Measurements from ENCODE around the gene DESI2. TPM values are rescaled to one million over a fixed set of nuclear protein-coding genes. Genes with fewer than 3 reads are reported as not detected.

DESI2 gene
- 10 to 100 TPM; 22.8 to 33.0 (median 25.3) TPM for total RNA-seq

DNA sequence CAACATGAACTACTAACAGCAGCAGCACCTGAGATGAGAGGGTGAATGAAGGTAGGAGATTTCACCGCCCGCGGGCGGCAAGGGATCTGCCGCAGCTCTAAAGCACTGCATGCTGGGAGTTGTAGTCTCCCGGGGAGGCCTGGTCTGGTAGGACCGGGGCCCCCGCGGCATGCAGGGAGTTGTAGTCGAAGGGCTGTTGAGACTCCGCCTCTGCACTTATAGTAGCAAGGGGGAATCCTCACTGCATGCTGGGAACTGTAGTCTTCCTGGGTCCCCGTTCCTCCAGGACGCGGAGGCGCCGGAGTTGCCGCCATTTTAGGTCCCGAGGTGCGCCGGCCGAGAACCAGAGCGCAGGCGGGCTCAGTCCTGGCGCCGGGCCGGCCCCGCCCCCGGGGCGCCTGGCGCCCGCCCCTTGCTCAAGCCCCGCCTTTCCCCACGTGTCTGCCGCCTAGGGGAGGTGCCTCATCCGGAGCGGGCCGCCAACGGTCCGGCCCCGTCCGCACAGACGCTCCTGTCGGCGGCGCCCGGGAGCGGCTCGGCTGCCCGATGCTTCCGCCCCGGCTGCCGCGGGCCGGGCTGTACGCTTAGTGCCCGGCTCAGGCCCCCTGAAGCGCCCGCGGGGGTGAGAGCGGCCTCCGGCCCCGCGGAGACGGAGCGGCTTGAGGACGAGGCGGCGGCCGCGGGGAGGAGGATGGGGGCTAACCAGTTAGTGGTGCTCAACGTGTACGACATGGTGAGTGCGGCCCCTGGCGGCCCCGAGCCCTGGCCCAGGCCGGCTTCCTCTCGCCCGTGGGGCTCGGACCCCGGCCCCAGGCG lies at the start of gene DESI2:
TSS of gene DESI2 (plus strand) at position 504 of the 816 bp plus-strand sequence. CDS start at position 692, 188 bp downstream.
- peak; percentile 99 for DNase-seq
- peak; percentile 97 to 99 for ATAC-seq
- Histone ChIP-seq H3K36me3 (no peaks in the 10 kb centered on the region), H3K4me3 (peak within 1 kb of the TSS; percentile 73 to 89 (median 87)), H3K27me3 (no peaks in the 10 kb centered on the region), H3K9me3 (no peaks in the 10 kb centered on the region), H3K27ac (peak within 1 kb of the TSS; percentile 92 to 98 (median 94)), H3K4me1 (peaks cover 30 to 44% of the 10 kb centered on the region in 2 donors)
- TF ChIP-seq, protein P1, sequence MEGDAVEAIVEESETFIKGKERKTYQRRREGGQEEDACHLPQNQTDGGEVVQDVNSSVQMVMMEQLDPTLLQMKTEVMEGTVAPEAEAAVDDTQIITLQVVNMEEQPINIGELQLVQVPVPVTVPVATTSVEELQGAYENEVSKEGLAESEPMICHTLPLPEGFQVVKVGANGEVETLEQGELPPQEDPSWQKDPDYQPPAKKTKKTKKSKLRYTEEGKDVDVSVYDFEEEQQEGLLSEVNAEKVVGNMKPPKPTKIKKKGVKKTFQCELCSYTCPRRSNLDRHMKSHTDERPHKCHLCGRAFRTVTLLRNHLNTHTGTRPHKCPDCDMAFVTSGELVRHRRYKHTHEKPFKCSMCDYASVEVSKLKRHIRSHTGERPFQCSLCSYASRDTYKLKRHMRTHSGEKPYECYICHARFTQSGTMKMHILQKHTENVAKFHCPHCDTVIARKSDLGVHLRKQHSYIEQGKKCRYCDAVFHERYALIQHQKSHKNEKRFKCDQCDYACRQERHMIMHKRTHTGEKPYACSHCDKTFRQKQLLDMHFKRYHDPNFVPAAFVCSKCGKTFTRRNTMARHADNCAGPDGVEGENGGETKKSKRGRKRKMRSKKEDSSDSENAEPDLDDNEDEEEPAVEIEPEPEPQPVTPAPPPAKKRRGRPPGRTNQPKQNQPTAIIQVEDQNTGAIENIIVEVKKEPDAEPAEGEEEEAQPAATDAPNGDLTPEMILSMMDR (IDR thresholded peaks at IDR 0.05 in 4 of 5, conservative IDR thresholded peaks at IDR 0.05 in 1 of 5) = peak; percentile 54 to 69 (median 67)
- TF ChIP-seq POLR2A (IDR thresholded peaks at IDR 0.05) = peak; percentile 99
- in situ Hi-C loops (cut with MboI; ENCODE audit: low sequenced_read_pairs in 4 of 4) (loop anchor here in 3 of 4 donors (5.0 to 25.0 kb wide), 4 partner anchors 191 to 314 kb away; partner anchors contain the start of genes ADSS2 (in 2 of the 3) and CATSPERE (in 1 of the 3)), intact Hi-C loops (cut with DNase I; ENCODE audit: low total_unique reads) (loop anchor here (1.0 to 10.0 kb wide), 9 partner anchors 51 to 1398 kb away; partner anchors contain the start of genes CEP170, HNRNPU and SDCCAG8)

DNA sequence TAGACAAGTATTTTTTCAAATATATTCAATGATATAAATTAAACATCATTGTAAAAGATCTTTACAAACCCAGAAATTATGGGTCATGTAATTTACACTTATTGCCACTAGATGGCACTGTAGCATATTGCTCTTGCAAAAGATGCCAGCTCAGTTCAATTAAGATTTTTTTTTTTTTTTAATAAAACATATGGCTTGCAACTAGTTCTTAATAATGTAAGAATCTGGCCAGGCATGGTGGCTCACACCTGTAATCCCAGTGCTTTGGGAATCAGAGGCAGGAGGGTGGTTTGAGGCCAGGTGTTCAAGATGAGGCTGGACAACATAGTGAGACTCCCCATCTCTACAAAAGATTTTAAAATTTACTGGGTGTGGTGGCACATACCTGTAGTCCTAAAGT lies 49.4 kb upstream of the DESI2 start:
- H3K4me3 ChIP-seq = no peak overlapping the region
- TF ChIP-seq, protein P1 (IDR thresholded peaks at IDR 0.05 in 4 of 5, conservative IDR thresholded peaks at IDR 0.05 in 1 of 5) = peak; percentile 75 to 88 (median 86)
- no peak for TF ChIP-seq POLR2A (IDR thresholded peaks at IDR 0.05)
- H3K4me1 ChIP-seq = no peaks in the 10 kb centered on the region
- intact Hi-C loops (cut with DNase I; ENCODE audit: low total_unique reads) (loop anchor here (1.0 to 5.0 kb wide), 2 partner anchors 49 to 193 kb away; partner anchors contain the start of gene DESI2), in situ Hi-C loops (cut with MboI; ENCODE audit: low sequenced_read_pairs in 4 of 4) (loop anchor here in 3 of 4 donors (5.0 to 25.0 kb wide), 3 partner anchors 194 to 441 kb away; no protein-coding TSS in a partner anchor)
- no peaks in the 10 kb centered on the region for H3K27me3 ChIP-seq
- H3K9me3 ChIP-seq = no peaks in the 10 kb centered on the region
- no peak for ATAC-seq
- H3K36me3 ChIP-seq = no peaks in the 10 kb centered on the region
- no peak for DNase-seq
- no peak overlapping the region for H3K27ac ChIP-seq

DNA sequence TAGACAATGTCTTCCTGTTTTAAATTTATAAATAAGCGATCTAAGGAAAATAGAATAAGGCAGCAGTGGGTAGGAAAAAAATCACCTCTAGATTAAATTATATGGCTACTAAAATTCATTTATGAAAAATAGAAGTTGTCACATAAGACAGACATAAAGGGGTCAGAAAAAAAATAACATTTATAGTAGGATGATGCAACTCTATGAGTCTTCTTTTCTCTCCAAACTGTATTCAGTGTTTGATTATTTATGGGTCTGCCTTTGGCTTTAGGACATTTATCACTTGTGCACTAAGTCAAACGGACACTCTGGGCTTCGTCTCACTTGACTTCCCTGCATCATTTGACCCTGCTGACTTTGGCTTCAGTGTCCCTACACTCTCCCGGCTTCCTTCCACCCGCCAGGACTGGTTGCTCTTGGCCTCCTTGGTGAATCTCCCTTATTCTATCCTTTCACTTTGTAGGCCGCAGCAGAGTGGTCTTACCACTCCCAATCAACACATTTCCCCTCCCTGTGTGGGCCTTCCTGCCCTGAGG lies 47.0 kb upstream of the DESI2 start:
- no peak overlapping the region for H3K27ac ChIP-seq
- no peak overlapping the region for H3K4me3 ChIP-seq
- TF ChIP-seq POLR2A (IDR thresholded peaks at IDR 0.05) = no peak
- no peaks in the 10 kb centered on the region for H3K4me1 ChIP-seq
- H3K36me3 ChIP-seq = no peaks in the 10 kb centered on the region
- no peaks in the 10 kb centered on the region for H3K27me3 ChIP-seq
- intact Hi-C loops (cut with DNase I; ENCODE audit: low total_unique reads) = loop anchor here (2.0 kb wide), 1 partner anchor 437 kb away; no protein-coding TSS in a partner anchor
- in situ Hi-C loops (cut with MboI; ENCODE audit: low sequenced_read_pairs in 4 of 4) = loop anchor here (5.0 to 25.0 kb wide), 6 partner anchors 186 to 441 kb away; no protein-coding TSS in a partner anchor
- no peaks in the 10 kb centered on the region for H3K9me3 ChIP-seq
- no peak for DNase-seq
- ATAC-seq = no peak

- ATAC-seq = no peak
- in situ Hi-C loops (cut with MboI; ENCODE audit: low sequenced_read_pairs in 4 of 4) (loop anchor here in 1 of 4 donors (25.0 kb wide), 1 partner anchor 423 kb away; no protein-coding TSS in a partner anchor), intact Hi-C loops (cut with DNase I; ENCODE audit: low total_unique reads) (no loop called here)
These were observed 38.7 kb upstream of the DESI2 start for GRCh38 chr1:244614113-244614836.

More at GRCh38 chr1:244614113-244614836, 38.7 kb upstream of the DESI2 start:
- no peak overlapping the region for H3K27ac ChIP-seq
- TF ChIP-seq, protein P1 (IDR thresholded peaks at IDR 0.05 in 4 of 5, conservative IDR thresholded peaks at IDR 0.05 in 1 of 5) = no peak
- TF ChIP-seq POLR2A (IDR thresholded peaks at IDR 0.05) = no peak
- H3K27me3 ChIP-seq = no peaks in the 10 kb centered on the region
- DNase-seq = no peak
- no peaks in the 10 kb centered on the region for H3K9me3 ChIP-seq
- H3K4me3 ChIP-seq = no peak overlapping the region
- no peaks in the 10 kb centered on the region for H3K4me1 ChIP-seq
- no peaks in the 10 kb centered on the region for H3K36me3 ChIP-seq
